A172 (cell line): ENCODE results near the gene LINGO4. TPM values are rescaled to one million over a fixed set of nuclear protein-coding genes. Genes with fewer than 3 reads are reported as not detected.

ENCODE experiments used
- DNase-seq: peaks from one replicate; pipeline ENCODE4 v3.0.0-alpha.2; 2015; ENCODE audit warnings: low spot score
- total RNA-seq: library from RNA; depleted of rRNA; stranded (reverse); fragments of >200 nt; shearing (Covaris generic); gene quantifications from 2 replicates; pipeline ENCODE4 v1.2.3, GENCODE V29; 2014

Gene LINGO4
- total RNA-seq, 1 experiment from 2014 or later: not detected

DNA sequence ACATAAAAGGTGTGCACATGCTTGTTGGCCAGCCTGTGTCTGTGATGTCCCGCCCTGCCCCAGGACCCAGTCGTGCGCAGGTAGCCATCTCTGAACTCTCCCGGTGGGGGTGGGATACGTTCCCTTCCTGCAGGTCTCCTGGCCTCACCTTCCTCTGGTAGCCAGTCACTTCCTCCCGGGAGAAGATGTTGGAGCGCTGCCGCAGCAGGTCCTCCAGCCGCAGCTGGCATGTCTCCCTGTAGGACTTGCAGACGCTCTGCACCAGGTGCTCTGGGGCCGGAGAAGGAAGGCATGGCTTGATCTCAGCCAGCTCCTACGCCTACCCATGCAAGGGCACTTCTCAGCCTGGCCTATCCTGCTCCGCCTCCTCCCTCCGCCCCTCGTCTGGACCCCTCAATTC lies 9.2 kb upstream of the LINGO4 start:
- DNase-seq: no peak

- no peak for DNase-seq
These were observed 8.2 kb upstream of the LINGO4 start for GRCh38 chr1:151813271-151813977.

DNA sequence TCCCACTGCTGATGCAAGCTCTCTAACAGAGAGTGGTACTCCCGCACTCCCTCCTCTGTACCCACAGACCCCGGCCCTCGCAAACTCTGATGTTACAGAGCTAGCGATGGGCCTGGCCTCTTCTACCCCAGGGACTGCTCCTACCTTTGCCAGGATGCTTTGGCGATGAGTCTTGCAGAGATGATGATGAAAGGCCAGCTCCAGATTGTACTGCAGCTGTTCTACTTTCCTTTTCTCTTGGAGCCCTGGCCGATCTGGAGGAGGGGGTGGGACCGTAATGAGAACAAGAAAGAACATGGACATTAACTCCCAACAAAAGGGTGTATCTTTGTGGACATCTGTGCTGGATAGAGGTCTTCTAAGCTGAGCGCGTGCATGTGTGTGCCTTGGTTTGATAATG lies 6.0 kb upstream of the LINGO4 start:
- DNase-seq: no peak

- no peak for DNase-seq
These were observed 4.9 kb upstream of the LINGO4 start for GRCh38 chr1:151809985-151810556.

DNA sequence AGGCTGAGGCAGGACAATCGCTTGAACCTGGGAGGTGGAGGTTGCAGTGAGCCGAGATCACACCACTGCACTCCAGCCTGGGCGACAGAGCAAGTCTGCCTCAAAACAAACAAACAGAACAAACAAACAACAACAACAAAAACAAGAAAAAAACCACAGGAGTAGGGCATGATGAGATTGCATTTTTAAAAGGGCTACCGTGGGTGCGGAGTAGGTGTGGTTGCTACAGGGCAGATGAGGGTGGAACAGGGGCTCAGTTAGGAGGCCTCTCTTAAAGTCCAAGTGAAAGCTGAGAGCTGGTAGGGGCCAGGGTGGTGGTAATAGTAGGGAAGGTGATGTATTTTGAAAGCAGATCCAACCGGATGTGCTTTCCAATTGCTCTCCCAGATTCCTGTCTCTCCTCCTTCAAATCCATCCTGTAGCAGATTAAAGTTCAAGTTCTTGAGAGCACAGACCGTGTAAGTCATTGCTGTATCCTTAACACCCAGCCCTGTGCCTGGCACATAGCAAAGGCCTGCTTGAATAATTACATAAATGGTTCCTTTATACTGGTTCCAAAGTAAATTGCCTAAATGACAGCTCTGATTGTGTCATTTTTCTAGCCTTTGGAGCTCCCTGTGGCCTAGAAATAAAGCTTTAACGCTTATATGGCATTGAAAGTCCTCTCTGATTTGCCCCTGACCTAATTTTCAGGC lies 4.2 kb upstream of the LINGO4 start:
- DNase-seq: no peak

- DNase-seq: no peak
These were observed 2.5 kb upstream of the LINGO4 start for GRCh38 chr1:151807766-151808165.

DNA sequence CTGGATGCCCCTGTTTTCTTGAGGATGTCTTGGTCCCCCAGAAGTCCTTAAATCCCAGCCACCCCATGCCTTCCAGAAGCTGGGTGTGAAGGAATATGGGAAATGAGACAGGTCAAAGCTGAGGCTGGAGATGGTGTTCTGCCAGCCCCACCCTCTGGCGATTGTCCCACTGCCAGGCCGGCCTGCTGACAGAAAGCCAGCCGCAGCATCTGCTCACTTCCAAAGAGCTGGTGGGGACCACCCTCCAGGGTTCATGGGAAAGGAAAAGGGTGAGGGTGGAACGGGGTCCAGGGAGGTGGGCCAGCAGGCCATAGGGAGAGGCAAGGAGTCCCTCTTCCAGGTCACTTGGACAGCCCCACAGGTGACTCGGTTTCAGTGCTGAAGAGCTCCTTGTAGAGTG lies 1.9 kb upstream of the LINGO4 start:
- no peak for DNase-seq

- no peak for DNase-seq
These were observed 951 bp upstream of the LINGO4 start for GRCh38 chr1:151806170-151806569.

GRCh38 chr1:151803915-151804314 lies 1.3 kb downstream of the LINGO4 start:
- DNase-seq: no peak

DNA sequence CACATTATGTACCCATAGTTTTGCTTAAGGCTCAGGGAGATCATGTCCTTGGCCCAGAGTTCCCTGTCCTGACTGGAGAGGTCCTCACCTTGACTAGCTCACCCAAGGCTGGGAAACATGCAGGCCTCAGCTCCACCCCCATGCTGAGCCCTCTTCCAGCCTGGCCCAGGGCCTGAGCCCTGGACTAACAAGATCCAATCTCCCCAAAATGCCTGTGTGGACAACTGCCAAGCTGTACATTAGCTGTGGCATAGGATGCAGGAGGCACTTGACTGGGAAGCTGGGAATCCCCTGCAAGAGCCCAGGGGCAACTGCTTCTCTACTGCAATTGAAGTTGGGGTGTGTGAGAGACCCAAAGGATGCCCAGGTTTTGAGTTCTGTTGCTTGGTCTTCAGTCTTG lies 2.1 kb downstream of the LINGO4 start:
- no peak for DNase-seq

- DNase-seq: no peak
These were observed 2.8 kb downstream of the LINGO4 start for GRCh38 chr1:151802372-151802771.

GRCh38 chr1:151801846-151802245 lies 3.4 kb downstream of the LINGO4 start:
- no peak for DNase-seq

- DNase-seq: no peak
These were observed 3.9 kb downstream of the LINGO4 start for GRCh38 chr1:151801310-151801820.

GRCh38 chr1:151800830-151801229 lies 4.4 kb downstream of the LINGO4 start:
- DNase-seq: no peak

DNA sequence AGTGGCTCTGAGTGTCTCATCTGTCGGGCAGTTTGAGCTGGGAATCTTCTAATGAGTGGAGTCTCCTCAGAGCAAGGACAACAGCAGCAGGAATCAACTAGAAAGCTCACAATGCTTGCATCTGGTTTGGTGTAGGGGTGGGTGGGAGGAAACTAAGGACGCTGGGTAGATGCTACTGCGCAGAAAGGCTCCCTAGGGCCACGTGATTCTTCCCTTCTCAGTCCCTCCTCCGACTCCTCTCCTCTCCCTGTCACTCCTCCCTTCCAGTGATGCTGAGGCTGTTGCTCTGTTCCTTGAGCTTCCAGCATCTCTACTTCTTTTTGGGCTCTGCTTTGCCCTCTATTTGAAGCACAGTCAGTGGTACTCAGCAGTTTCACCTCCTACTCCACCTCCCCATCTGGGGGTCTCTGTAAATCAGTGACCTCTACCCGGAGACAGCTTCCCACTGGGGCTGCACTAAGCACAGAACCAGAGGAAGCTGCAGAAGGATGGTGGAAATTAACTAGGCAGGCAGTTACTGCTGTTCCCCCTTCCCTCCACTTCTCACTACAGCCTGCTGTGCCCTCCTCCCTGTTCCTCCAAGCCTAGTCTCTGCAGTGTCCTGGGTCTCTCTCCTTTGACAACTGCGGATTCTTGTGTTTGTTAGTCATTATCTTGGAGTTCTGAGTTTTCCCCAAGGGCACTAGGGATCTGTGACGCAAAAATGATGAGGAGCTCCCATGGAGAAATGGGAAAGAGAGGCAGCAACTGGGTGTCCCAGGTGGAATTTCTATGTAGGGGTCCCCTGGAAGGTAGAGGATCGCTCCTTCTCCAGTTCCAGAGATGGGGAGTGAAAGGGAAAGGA lies 5.8 kb downstream of the LINGO4 start:
- DNase-seq: no peak

DNA sequence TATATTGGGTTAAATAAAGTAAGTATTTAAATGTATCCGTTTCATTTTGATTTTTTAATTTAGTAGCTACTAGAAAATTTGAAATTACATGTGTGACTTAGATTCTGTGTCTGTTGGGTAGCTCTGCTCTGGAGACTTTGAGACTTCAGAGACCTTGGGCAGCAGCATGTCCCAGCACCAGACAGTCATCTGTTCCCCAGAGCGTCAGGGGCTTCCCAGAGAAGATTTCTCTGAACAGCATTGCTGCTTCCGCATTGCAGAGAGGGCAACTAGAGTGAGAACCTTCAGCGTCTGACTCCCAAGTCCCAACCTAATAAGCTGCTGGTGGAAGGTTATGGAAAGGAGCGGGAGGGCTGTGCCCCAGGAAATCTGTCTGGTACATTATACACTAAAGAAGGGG lies 6.6 kb downstream of the LINGO4 start:
- no peak for DNase-seq

- peak; percentile 39 for DNase-seq
These were observed 14.1 kb downstream of the LINGO4 start for GRCh38 chr1:151790940-151791651.

DNA sequence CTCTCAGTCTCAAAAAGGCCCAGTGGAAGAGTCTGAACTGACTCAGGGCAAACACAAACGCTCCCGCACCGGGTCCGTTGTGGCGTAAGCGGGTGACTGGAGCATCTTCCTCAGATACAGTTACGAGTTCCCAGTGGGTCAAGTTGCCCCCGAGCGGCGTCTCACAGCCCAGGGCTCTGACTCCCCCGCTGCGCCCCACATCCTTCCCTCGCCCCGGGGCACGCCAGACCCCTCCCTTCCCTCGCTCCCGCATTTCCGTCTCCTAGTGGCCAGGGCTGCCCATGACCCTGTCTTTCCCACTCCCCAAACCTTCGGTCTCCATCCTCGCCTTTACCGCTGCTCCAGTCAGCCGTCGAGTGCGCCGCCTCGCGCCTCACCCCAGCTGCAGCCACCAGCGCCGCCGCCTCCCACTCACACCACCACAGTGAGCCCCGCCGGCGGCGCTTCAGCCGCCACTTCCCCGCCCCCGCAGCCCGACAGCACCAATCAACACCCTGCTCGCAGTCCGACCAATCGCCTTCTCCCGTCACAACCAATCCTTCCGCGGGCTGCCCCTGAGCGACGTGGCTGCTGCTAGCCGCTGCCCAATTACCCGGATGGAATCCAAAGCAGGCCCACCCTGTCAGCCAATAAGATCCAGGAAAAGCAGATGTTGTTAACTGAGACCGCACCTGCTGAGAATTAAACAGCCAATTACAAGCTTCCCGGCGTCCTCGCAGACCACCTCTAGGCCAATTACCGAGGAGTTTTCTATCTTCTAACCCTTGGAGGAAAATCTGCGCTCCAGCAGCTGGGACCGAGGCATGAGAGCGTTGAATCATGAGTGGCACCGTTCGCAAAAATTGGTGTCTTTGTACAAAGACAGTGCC lies 14.9 kb downstream of the LINGO4 start, which contains the start of gene TDRKH:
TDRKH (minus strand) TSS at position 430 of the 869 bp plus-strand sequence. CDS start 7,478 bp downstream, outside the sequence.
- DNase-seq: peak; percentile 100

DNA sequence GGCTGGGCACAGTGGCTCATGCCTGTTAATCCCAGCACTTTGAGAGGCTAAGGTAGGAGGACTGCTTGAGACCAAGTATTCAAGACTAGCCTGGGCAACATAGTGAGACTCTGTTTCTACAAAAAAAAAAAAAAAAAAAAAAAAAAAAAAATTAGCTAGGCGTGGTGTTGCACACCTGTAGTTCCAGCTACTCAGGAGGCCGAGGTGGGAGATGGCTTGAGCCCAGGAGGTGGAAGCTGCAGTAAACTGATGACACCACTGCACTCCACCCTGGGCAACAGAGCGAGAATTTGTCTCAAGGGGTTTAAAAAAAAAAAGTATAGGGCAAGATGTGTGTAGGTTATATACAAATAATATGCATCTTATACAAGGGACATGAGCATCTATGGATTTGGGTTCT lies 17.5 kb downstream of the LINGO4 start:
- no peak for DNase-seq

DNA sequence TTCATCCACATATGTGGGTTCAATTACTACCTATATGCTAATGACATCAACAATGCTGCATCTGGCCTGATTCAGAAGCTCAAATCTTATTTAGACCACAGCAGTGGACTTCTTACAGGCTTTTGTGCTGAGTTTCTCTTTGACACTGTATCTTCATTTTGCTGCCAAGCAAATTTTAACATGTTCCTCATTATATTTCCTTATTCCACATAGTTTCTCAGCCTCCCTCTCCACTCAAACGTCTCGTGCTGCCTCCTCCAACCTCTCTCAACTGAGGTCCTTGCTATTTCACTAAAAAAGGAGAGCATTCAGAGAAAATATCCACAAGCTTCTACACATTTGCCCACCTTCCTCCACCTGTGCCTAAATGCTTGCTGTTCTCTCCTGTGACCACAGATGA lies 21.4 kb downstream of the LINGO4 start:
- no peak for DNase-seq
